ENCODE results near the gene MARK3.

MARK3 gene

GRCh38 chr14:103503296-103503695, 118.1 kb downstream of the MARK3 start:
- H3K27ac ChIP-seq = no peak overlapping the region
- TF ChIP-seq CTCF (conservative IDR thresholded peaks at IDR 0.05) = no peak
- no peak for TF ChIP-seq ZFX (IDR thresholded peaks at IDR 0.05)

- TF ChIP-seq ZFX (IDR thresholded peaks at IDR 0.05) (no peak), CTCF (conservative IDR thresholded peaks at IDR 0.05) (no peak)
- H3K27ac ChIP-seq = no peak overlapping the region
Observed at GRCh38 chr14:103504991-103505565, 119.9 kb downstream of the MARK3 start.

GRCh38 chr14:103507751-103508150, 122.5 kb downstream of the MARK3 start:
- TF ChIP-seq ZFX (IDR thresholded peaks at IDR 0.05) (no peak), CTCF (conservative IDR thresholded peaks at IDR 0.05) (no peak)
- H3K27ac ChIP-seq = no peak overlapping the region

GRCh38 chr14:103508521-103509329, 123.5 kb downstream of the MARK3 start:
- no peak overlapping the region for H3K27ac ChIP-seq
- TF ChIP-seq ZFX (IDR thresholded peaks at IDR 0.05) (no peak), CTCF (conservative IDR thresholded peaks at IDR 0.05) (no peak)

- TF ChIP-seq CTCF (conservative IDR thresholded peaks at IDR 0.05) = no peak
- TF ChIP-seq ZFX (IDR thresholded peaks at IDR 0.05) = no peak
- no peak overlapping the region for H3K27ac ChIP-seq
Observed at GRCh38 chr14:103509864-103510723, 124.9 kb downstream of the MARK3 start.

GRCh38 chr14:103510724-103511693, 125.8 kb downstream of the MARK3 start:
- no peak overlapping the region for H3K27ac ChIP-seq
- TF ChIP-seq ZFX (IDR thresholded peaks at IDR 0.05) (no peak), CTCF (conservative IDR thresholded peaks at IDR 0.05) (no peak)

- H3K27ac ChIP-seq = peak overlapping the region; percentile 68
Observed at GRCh38 chr14:103512180-103512579, 127.0 kb downstream of the MARK3 start.
